Activated T-cell treated with anti-CD3 and anti-CD28 coated beads for 4 hours (primary cell): ENCODE measurements around the gene A4GALT.

ENCODE experiments used
- DNase-seq: peaks from one replicate; pipeline ENCODE4 v3.0.0-alpha.2; 2020

A4GALT gene

DNA sequence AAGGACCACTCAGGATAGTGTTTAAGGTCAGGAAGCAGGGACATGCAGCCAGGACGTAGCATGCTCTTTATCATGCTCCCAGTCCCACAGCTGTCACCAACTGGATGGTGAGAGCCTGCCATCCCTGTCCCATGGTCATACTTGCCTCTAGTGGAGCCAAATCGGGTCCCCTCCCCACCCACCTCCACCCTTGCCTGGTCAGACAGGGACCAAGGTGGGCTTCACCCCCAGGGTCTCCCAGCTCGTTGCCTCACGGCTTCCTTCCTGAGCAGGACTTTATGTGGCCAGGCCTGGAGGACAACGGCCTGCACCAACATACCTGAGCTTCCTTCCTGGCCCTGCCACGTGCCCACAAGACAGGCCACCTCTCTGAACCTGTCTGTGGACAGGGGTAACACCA is 19.8 kb downstream of the A4GALT start:
- no peak for DNase-seq

DNA sequence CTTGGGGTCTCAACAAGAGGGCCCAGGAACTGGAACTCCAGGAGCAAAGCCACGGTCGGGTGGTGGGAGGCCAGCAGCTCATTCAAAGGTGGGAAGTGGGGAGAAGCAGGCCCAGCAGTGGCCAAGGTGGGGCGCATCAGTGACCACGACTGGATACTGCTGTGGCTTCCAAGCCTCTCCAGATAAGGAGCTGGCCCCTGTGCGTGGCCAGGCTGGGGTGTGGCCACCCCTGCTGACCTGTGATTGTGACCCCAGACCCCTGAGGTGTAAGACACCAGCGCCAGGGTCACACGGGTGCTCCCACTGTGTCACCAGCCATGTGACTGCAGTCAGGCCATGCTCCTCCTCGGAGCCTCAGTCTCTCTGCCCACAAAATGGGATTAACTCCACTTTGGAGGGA is 20.3 kb downstream of the A4GALT start:
- no peak for DNase-seq

DNA sequence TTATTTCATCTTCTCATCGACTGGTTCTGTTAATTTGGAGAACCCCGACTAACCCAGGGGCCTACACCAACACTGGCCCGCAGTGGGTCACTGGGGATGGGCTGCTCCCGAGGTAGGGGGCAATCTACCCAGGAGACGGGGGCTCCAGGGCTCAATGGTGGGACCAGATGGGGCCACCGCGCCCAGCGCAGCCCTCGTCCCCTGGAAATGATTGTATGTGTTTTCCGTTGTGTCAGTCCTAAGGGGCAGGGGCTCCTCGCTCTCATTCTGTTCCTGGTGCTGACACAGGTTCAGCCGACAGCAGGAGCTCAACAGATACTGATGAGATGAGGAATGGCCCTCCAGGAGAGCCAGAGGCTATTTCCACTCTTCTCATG is 20.7 kb downstream of the A4GALT start:
- DNase-seq, result no peak

DNA sequence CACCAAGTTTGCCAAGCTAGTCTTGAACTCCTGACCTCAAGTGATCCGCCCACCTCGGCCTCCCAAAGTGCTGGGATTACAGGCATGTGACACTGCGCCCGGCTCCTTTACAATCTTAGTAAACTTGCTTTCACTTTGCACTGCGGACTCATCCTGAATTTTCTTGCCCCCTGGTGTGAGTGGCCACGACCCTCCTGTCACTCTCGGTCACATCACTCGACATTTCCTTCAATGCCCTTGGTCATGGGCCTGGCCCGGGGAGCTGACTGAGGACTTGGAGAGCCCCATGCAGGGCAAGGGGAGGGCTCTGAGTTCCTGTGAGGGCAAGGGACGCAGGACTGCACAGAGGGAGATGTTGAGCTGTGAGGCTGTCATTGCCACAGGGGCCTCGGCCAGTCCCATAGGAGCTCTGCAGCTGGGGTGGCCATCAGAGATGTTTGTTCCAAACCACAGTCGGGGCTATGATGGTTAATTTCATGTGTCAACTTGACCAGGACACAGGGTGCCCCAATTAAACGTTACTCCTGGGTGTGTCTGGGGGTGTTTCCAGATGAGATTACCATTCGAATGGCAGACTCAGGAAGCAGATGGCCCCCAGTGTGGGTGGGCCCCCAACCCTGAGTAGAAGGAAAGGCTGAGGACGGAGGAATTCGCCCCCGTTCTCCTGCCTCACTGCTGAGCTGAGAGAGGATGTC is 21.2 kb downstream of the A4GALT start:
- no peak for DNase-seq

DNA sequence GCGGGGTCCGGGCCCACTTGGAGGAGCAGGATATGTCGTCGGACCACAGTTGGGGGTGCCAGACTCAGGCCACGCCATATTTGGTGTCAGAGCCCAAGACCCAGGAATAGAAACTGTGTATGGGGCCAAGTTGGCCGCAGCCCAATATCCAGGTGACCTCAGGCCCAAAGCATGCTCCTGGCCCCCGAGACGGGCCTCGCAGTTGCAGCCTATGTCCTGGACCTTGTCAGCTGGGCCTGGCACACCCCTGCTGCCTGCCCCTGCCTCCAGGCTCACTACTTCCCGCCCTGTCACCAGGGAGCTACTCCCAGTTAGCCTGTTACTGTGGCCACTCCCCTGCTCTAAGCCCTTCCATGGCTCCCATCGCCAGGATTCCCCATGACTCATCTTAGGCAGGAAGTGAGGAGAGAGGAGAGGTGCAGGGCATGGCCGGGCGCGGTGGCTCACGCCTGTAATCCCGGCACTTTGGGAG is 23.1 kb downstream of the A4GALT start:
- DNase-seq, result no peak

DNA sequence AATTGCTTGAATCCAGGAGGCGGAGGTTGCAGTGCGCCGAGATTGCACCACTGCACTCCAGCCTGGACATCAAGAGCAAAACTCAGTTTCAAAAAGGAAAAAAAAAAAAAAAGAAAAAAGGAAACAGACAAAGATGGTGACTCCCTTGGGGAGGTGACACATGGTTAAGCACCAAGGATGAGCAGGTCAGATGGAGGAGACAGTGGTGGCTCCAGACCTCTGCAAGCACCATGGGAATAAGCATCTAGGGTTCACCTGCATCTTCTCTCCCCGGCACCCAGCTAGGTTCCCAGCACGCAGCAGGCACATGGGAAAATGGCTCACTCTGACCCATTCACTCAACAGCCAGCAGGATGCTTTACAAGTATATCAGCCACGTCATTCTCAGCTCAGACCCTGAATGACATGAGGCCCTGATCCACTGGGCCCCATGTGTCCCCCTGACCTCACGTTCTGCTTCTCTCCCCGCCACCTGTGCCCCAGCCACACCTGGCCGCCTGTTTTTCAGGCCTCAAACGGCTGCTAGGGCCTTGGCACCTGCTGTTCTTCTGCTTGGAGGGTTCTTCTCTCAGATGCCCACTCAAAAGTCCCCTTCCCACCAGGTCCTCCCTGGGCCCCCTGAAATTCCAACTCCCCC is 24.2 kb downstream of the A4GALT start:
- DNase-seq, result no peak

DNA sequence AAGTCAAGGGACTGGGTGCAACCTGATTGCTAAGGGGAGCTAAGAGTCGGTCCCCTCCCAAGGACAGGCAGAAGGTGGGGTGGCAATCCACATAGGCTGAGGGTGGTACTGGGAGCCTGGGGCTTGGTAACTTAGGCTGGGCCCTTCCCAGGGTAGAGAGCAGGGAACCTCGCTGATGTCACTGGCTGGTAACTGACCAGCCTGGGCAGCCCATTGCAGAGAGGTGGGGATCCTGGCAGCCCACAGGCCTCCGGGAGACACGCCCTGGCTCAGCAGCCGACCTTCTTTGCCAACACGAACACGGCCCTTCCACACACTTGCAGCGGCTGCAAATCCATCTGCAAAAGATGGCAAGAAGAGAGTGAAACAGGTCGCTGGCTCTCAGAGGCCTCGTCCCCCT is 25.4 kb downstream of the A4GALT start:
- no peak for DNase-seq

DNA sequence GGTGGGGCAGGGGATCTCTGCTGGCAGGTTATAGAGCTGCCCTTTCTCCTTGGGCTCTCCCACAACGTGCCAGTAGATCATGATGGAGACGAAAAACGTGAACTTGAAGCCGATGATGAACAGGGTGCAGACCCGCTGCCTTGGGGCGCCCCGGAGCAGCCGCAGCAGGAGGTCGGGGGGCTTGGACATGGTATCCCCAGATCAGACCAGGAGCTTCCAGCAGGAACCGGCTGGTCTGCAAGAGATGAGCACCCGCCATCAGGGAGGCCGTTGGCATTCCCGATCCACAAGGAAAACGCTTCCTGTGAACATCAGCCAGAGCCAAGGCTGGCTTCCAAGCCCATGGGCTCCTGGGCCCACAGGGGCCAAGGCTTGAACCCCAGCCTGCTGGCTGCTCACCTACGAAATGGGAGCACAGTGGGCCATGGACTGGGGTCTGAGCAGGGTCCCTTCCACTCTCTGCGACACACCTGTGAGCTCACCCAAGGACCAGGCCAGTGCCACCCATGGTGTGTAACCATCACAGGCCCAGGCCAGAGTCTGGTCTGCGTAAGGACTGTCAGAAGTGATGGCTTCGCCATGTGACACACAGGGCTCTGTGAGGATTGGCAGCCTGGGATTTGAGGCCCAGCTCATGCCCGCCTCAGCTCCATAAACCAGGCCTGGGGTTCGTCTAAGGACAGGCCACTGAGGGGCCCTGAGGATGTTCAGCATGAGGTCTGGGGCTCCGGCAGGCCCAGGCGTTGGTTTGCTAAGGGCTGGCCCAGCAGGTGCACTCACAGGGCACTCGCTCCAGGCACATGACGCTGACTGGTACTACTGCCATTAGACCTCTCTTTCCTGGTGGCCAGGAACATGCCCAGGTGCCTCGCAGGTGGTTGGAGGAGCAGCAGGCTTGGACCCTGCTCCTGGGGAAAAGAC is 26.6 kb downstream of the A4GALT start:
- DNase-seq, result no peak

DNA sequence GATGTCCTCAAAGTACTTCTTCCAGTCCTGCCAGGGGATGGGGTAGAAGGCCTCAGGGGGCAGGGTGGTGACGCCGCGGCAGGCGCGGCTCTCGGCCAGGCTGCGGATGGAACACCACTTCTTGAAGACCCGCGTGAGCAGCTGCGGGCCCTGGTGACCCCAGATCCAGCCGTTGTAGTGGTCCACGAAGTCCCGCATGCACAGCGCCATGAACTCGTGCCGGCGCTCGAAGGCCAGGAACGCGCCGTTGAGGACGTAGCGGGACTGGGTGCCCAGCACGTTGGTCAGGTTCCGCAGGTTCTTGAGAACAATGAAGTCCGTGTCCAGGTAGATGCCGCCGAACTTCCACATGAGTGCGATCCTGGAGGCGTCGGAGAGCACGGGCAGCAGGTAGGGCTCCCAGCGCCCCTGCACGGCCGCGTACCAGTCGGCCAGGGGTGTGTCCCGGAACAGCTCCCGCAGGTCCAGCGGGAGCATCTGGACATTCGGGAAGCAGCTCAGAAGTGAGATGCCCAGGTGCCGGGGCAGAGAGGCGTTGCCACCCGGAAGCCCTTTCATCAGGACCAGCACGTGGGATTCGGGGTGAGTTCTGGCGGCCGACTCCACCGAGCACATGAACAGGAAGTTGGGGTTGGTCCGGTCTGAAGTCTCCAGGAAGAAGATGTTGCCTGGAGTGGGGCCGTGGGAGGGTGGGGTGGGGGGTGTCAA is 27.5 kb downstream of the A4GALT start:
- DNase-seq, result no peak

DNA sequence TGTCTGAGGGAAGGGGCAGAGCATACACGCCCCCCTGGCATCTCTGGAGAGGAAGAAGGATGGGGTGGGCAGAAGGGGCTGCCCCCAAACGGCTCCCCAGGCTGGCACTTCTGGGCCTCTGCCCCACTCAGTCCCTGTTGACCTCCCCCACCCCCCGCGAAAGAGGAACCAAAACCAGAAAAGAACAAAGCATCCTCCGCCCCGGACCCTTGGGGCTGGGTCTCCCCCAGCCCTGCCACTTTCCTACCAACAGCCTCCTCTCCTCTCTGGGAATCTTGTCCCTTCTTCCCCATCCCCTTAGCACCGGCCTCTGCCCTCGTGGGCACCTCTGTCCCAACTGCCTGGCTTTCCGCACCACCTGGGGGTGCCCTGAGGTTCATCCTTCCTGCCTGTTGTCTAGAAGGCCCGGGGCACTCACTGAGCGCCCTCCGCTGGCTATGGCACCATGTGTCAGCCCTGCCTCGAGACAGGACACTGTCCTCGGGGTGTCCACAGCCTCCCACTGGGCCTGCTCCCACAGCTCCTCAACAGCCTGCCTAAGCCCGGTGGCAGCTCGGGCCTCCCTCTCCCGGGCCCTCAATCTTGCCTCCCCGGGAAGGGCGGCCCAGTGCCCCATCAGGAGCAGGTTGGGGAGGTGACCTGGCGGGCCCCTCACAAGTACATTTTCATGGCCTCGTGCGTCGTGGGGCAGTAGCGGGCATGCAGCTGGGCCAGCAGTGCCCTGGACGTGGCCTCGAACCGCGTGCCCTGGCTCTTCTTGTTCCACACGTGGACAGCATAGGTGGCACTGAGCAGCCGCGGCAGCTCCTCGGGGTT is 28.2 kb downstream of the A4GALT start:
- DNase-seq, result no peak

DNA sequence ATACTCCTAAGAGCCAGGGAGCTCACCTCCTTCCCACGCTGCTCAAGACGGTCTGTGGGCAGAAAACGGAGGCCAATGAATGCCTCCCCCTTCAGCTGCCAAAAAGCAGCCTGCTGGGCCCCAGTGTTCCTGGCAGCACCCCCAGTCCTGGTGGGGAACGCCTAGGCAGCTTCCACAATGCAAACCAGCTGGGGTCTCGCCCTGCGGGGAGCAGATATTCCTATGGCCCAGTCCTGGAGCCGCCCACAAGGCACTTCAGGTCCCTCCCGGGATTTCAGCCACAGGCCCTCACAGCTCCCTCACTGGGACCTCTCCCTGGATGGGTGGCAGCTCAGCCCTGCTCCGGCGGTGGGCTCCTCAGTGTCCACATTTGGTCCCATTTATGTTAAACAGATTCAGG is 29.2 kb downstream of the A4GALT start:
- no peak for DNase-seq

DNA sequence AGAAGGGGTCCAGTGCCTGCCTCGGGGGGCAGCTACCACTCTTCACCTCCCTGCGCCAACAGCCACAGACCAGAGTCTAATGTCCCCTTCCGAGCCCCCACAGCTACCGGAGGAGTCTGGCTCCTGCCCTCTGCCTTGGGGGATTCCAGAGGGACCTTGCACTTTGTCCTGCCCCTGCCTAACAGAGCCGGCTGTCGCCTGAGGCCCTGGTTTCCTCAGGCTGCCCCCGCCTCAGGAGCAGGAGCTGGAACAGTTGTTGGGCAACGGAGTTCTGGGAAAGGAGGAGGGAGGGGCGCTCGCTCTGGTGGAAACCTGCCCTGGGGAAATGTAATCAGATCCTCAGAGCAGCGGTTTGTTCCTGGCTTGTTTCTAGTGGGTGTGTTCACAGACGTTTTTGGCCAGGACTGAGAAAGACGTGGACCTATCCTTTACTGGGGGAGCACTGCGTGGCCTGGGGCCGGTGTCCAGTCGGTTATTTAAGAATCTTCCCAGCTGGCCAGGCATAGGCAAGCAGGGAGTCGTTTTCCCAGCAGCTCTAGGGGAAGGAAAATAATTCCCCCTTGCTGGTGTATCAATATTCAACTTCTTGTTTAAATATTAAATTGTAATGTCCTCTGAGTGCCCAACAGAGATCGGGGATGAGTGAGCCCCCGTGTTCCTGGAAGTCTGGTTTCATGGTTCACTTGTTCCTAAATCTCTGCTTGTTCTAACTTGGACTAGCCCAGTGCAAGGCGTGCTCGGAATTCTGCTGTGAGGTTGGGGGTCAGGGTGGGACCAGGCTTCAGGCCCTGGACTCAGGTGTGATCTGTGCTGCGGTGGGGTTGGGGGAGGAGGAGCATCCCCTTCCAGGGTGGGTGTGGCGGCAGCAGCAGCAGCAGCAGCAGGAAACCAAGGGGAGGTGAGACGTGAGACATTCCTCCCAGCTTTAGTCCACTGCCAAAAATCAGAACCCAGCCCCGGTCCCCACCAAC is 32.1 kb downstream of the A4GALT start:
- DNase-seq, result no peak

DNA sequence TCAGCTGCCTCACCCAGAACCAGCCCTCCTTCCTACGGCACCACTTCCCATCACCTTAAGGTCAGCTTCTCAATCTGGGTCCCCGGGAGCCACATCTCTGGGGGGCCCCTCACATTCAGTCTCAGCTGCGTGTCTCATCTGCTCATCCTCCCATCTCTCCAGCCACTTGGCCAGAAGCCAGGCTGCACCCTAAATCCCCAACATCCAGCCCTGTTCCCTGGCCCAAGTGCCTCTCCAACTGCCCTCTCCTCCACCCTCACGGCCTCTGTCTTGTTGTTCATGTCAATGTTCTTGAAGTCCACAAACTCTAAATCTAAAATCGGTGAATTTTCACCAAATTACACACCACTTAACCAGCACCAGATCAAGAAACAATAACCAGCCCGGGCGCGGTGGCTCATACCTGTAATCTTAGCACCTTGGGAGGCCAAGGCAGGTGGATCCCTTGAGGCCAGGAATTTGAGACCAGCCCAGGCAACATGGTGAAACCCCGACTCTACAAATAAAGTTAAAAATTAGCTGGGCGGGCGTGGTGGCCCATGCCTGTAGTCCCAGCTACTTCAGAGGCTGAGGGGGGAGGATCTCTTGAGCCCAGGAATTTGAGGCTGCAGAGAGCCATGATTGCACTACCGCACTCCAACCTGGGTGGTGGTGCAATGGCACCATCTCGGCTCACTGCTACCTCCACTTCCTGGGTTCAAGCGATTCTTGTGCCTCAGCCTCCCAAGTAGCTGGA is 33.7 kb downstream of the A4GALT start:
- DNase-seq, result no peak

DNA sequence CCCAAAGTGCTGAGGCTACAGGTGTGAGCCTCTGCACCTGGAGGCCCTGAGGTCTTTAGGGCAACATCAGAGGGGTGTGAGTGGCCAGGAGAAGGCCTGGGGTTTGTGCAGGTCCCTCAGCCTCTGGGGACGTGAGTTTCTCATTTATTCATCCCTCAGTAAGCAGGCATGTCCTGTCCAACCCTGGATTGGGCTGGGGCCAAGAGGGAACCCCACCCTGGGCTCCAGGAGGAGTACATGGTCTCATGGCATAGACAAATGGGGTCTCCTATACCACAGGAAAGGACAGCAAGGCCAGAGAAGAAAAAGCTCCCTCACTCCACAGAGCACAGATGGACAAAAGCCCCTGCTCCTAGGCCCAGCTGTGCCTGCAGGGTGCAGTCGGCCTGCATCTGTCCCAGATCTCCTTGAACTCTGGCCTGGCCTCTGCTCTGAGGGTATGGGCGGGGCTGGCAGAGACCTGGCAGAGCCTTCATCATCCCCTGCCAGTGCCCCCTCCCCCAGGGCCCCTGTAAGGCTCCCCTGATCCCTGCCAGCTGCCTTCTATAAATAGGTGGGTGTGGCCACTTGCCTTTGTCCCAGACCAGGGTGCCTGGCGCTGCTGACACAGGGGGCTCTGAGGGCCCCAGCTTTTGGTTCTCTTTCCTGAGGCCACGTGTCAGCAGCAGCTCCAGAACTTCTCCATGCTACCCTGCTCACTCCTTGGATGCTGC is 34.6 kb downstream of the A4GALT start:
- DNase-seq, result no peak

DNA sequence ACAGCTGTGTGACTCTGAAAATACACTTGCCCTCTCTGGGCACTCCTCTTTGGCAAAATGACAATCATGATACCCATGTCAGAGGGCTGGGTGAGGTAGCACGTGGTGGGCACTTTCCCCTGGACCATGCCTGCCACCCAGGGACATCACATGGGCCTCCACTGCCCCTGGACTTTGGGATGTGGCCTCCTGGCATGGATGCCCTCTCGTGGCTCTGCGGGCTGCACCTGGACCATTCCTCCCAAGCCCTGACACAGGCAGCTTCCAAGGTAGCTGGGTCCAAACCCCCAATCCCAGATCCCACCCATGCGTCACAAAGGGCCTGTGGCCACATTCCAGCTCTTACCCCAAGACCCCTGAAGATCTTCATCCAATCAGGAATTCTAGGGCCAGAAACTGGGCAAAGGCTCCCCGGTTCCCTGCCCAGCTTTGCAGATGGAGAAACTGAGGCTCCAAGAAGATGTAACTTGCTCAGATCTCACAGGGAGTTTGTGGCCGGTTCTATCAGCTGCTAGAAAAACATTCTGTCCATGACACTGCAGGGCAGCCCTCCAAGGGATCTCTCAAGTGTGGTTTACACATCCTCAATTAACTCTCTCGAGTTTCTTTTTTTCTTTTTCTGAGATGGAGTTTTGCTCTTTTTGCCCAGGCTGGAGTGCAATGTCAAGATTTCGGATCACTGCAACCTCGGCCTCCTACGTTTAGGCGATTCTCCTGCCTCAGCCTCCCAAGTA is 36.0 kb downstream of the A4GALT start:
- DNase-seq, result no peak

DNA sequence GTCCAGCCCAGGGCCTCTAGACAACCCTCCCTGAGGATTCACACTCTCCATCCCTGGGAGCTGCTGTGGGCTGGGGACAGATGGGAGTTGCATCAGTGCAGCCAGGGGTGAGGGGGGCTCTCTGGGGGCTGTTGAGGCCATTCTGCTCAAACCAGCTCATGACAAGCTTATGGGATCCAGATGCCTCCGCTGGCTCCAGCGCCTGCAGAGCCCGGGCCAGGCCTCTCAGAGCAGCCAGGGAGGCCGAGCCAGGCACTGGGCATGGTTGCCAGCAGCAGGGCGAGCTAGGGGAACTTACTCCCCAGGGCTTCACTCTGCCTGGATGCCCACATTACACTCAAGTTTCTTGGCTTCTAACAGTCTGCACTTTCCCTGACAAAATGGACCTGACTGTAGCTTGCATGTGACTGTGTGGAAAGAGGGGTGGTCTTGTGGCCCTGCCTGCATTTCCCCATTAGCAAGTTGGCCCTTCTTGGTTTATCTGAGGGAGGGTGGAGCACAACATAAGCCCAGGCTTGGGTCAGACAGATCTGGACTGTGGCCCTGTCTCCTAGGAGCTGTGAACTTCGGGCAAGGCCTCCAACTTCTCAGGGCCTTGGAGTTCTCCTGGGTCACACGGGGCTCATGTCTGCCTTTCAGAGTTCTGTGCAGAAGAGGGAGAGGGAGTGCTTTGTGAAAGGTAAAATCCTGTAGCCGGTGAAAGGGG is 36.9 kb downstream of the A4GALT start:
- no peak for DNase-seq

DNA sequence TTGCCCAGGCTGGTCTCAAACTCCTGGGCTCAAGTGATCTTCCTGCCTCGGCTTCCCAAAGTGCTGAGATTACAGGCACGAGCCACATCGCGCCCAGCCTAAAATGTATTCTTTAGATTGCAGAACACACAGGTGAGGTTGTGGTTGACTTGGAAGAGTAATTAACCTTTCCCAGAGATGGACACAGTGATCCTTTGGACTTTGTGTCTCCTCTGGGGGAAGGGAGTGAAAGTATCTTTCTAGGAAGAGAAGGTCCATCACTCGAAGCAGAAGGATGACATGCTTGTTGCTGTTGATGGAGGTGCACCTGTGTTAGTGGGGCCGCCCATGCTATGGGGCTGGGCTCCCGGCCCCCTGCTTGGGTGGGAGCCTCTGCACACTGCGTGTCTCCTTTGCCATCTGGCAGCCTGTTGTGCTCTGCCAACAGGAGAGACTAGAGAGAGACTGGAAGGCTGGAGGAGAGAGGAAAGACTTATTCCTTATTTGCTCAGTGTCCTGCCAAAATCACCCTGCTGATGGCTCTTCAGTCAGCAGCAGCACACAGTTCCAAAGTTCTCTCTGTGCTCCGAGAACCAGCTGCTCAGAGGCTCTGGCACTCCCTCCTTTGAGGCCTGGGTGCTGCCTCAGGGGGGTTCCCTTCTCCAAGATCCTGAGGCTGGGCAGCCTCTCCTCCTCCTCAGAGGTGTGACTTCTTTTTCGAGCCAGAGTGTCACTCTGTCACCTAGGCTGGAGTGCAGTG is 38.4 kb downstream of the A4GALT start:
- no peak for DNase-seq
